HG02973 (cell line): ENCODE measurements around the gene SPG11.
A peak's percentile ranks its signal among the peaks of the same experiment; 100 is the strongest.
"Not testable (repeated sequence)": the region's sequence is repeated elsewhere in the genome, so short reads cannot be mapped to it uniquely, and the experiment has no call there.

Experiments
- ATAC-seq: cut with Tn5 transposase; IDR thresholded peaks from one replicate; pipeline ENCODE4 v1.9.1; 2021; ENCODE audit warnings: moderate library complexity; ENCODE audit not compliant: unreplicated experiment

Gene SPG11

GRCh38 chr15:44565387-44566154 lies 97.9 kb downstream of the SPG11 start:
- ATAC-seq = no peak

- ATAC-seq = not testable (repeated sequence)
These were observed 102.5 kb downstream of the SPG11 start for GRCh38 chr15:44560926-44561325.

- ATAC-seq = no peak
These were observed 108.3 kb downstream of the SPG11 start for GRCh38 chr15:44554934-44555723.

- no peak for ATAC-seq
These were observed 112.7 kb downstream of the SPG11 start for GRCh38 chr15:44550734-44551133.

GRCh38 chr15:44550256-44550655 lies 113.2 kb downstream of the SPG11 start:
- ATAC-seq = no peak

GRCh38 chr15:44549152-44549551 lies 114.3 kb downstream of the SPG11 start:
- ATAC-seq = not testable (repeated sequence)

GRCh38 chr15:44545913-44546802 lies 117.3 kb downstream of the SPG11 start:
- no peak for ATAC-seq

GRCh38 chr15:44544745-44545144 lies 118.7 kb downstream of the SPG11 start:
- not testable (repeated sequence) for ATAC-seq

GRCh38 chr15:44542596-44542995 lies 120.9 kb downstream of the SPG11 start:
- ATAC-seq = no peak

- ATAC-seq = no peak
These were observed 122.0 kb downstream of the SPG11 start for GRCh38 chr15:44541282-44541958.

GRCh38 chr15:44537735-44538240 lies 125.7 kb downstream of the SPG11 start:
- no peak for ATAC-seq

GRCh38 chr15:44536962-44537734 lies 126.3 kb downstream of the SPG11 start, which contains the start of gene EIF3J:
TSS of gene EIF3J (plus strand) at chr15:44537147. CDS start at chr15:44537195, 48 bp downstream.
- peak; percentile 88 for ATAC-seq

- peak; percentile 49 for ATAC-seq
These were observed 127.0 kb downstream of the SPG11 start for GRCh38 chr15:44536302-44536961.

GRCh38 chr15:44535523-44536301 lies 127.8 kb downstream of the SPG11 start:
- ATAC-seq = no peak

- no peak for ATAC-seq
These were observed 128.4 kb downstream of the SPG11 start for GRCh38 chr15:44535092-44535491.

- ATAC-seq = no peak
These were observed 130.8 kb downstream of the SPG11 start for GRCh38 chr15:44532689-44533088.

- ATAC-seq = not testable (repeated sequence)
These were observed 131.2 kb downstream of the SPG11 start for GRCh38 chr15:44532275-44532674.

- no peak for ATAC-seq
These were observed 132.8 kb downstream of the SPG11 start for GRCh38 chr15:44530653-44531052.
